ENCODE results near the gene STUM.
"Not testable (repeated sequence)": the region's sequence is repeated elsewhere in the genome, so short reads cannot be mapped to it uniquely, and the experiment has no call there.

The STUM gene

DNA sequence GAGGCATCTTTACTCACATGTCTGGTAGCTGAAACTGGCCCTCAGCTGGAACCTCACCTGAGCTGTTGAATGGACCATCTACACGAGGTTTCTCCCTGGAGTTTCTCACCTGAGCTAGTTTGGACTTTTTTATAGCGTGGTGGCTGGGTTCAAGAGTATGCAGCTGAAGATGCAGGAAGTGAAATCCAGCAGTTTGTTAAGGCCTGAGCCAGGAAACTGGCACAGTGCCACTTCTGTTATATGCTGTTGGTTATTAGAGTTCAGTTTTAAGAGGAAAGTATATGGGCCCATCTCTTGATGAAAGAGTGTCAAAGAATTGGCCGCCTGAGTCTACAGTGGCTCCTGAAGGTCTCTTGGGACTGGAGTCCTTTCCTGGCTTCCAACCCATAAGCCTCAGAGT, 35.6 kb downstream of the STUM start:
- DNase-seq: peak; percentile 63

- DNase-seq: no peak
These were observed 37.6 kb downstream of the STUM start for GRCh38 chr1:226586116-226586515.

- DNase-seq: no peak
These were observed 38.3 kb downstream of the STUM start for GRCh38 chr1:226586650-226587422.

- no peak for DNase-seq
These were observed 39.9 kb downstream of the STUM start for GRCh38 chr1:226588484-226588883.

DNA sequence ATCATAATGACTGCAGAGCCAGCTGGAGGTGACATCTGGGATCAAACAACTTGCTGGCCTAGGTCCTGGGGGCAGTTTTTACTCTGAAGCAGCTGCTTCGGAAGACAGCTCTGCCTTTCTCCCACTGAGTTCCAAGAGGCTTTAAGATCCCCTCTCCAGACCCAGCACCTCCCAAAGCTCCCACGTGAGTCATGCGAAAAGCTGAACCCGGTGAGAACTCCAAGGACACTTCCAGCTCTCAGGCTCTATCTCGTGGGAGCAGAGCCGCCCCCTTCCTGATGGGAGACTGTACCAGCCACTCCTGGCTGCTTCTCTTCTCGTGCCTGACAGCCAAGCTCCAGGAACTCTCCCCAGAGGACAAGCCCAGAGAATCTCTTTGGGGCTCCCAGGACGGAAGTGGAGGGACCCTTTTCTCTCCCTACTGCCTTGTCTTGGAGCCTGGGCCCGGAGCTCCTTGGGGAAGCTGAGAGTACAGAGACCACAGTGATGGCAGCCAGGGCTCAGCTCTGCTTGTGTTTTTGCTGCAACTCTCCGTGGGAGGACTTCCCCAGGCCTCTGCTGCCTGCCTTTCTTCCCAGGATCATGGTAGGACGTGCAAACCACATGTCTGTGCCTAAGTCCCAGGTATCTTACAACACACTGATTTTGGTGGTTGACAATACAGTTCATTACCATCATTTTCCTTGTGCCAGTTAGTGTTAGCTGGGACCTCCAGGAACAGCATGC, 40.6 kb downstream of the STUM start:
- no peak for DNase-seq

GRCh38 chr1:226590614-226591013, 42.0 kb downstream of the STUM start:
- DNase-seq: no peak

GRCh38 chr1:226593541-226593940, 45.0 kb downstream of the STUM start:
- no peak for DNase-seq

DNA sequence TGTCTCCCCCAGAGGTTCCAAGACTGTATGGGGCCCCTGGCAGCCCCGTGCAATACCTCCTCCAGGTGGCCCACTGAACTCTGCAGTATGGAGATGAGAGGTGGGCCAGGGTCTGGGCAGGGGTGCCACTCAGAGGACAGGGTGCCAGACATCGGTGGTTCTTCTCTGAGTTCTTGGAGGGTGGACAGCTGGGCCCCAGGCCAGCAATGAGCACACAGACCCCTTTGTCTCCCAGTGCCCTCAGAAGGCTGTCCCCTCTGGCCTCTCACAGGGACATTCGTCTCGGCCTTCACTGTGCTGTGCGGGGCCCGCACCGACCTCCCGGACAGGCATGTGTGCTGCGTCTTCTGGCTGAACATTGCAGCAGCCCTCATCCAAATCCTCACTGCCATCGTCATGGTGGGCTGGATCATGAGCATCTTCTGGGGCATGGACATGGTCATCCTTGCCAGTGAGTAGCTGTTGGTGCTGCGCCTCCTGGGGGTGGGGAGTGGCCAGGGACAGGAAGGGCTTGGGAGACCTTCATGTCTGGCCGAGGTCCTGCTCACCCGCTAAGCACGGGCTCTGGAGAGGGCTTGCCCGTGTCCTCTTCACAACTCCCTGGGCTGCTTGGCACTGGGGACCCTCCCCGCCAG, 48.1 kb downstream of the STUM start:
- DNase-seq: no peak

- no peak for DNase-seq
These were observed 49.3 kb downstream of the STUM start for GRCh38 chr1:226597616-226598454.

DNA sequence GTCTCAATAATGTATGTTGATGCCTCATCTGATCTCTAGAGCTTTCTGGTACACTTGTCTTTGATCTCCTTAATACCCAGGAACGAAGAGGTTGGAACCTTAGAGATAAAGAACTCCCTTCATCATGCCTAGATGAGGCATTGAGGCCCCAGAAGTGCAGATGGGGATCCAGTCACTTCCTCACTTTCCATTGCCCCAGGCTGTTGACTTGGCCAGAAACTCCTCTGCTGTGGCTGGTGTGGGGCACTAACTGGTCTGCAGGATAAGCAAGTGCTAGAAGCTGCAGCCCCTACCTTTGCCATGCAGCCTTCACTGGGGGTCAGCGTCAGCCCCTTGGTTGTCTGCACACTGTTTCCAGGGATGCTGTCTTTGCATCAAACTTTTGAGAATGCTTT, 49.9 kb downstream of the STUM start:
- no peak for DNase-seq

DNA sequence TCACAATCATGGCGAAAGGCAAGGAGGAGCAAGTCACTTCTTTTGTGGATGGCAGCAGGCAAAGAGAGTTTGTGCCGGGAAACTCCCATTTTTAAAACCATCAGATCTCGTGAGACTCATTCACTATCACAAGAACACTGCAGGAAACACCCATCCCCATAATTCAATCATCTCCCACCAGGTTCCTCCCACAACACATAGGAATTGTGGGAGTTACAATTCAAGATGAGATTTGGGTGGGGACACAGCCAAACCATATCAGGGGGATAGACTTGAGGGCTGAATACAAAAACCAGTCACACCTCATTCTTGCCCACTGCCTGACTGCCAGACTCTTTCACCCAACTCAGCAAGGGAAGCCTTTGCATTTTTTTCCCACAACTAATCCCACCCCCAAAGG, 50.4 kb downstream of the STUM start:
- not testable (repeated sequence) for DNase-seq

DNA sequence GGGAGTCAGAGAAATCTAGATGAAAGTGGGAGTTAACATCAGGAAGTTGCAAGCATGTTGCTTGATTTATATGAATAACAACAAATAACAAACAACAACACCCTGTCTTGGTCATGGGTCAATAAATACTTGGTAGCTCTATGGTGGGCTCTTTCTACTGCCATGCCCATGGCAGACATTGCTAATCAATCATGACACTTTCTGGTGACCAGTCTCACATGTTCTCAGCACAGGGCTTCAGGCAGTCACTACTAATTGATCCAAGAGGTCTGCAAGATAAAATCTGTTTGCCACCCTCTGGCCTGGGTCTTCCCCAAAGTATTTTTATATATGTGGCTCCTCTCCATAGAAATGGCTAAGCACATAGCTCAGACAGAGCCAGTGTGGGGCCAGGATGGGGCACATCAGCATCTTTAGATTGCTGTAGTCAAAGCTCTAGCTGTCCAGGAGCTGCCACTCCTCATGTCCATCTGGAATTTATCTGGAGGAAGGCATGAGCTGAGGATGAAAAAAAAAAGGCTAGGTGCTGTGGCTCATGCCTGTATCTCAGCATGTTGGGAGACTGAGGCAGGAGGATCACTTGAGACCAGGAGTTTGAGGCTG, 51.2 kb downstream of the STUM start:
- no peak for DNase-seq

- DNase-seq: no peak
These were observed 51.7 kb downstream of the STUM start for GRCh38 chr1:226600254-226600653.

DNA sequence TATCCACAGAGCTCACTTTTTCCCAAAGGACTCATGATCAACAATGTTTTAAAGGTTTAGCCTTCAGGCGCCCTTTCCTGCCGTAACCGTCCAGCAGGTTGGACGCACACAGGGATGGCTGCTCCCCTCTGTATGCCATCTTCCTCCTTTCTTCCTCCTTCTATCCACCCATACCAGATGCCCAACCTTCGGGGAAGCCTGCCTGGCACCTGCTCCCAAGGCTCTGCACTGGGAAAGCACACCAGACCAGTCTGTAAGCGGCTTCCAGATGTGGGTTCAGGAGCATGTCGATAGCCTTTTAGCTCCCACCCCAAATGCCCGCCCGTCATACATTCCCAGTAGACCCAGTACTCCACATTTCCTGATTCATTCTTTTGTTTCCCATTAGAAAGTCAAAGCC, 52.9 kb downstream of the STUM start:
- no peak for DNase-seq

DNA sequence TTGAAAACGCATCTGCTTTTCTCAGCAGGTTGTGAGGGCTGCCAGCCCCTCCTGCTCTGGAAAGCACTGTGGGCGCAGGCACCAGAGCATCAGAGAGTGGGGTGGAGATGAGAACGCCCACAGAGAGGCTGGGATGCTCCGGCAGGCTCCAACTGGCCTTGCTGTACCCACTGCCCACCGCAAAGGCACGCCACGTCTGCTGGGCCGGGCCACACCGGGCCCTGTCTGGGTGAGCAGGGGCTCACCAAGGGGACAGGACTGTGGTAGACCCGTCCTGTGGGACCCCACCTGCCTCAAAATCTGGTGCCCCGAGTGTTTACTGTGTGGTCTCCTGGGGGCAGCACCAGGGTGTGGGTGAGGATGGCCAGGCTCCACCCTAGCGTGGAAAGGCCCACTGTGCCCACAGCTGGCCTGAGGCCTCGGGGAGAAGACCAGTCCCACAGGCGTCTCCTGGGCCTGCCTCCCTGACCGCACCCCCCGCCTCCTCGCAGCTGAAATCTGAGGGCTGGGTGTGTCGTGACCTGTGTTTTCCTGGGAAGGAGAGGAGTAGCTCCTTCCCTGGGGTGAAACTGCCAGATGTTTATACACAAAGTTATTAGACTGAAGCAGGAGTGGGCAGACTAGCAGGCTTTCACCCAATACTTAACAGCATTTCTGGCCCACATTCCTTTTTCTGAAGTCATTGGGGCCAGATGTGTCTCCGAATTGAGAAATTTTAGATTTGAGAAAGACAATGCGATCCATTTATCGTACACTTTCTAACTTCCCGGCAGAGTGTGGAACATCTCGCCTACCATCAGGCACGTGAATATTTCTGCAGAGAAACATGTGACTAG, 53.8 kb downstream of the STUM start:
- no peak for DNase-seq

- DNase-seq: no peak
These were observed 54.7 kb downstream of the STUM start for GRCh38 chr1:226603022-226603857.

- no peak for DNase-seq
These were observed 55.4 kb downstream of the STUM start for GRCh38 chr1:226603858-226604559.

DNA sequence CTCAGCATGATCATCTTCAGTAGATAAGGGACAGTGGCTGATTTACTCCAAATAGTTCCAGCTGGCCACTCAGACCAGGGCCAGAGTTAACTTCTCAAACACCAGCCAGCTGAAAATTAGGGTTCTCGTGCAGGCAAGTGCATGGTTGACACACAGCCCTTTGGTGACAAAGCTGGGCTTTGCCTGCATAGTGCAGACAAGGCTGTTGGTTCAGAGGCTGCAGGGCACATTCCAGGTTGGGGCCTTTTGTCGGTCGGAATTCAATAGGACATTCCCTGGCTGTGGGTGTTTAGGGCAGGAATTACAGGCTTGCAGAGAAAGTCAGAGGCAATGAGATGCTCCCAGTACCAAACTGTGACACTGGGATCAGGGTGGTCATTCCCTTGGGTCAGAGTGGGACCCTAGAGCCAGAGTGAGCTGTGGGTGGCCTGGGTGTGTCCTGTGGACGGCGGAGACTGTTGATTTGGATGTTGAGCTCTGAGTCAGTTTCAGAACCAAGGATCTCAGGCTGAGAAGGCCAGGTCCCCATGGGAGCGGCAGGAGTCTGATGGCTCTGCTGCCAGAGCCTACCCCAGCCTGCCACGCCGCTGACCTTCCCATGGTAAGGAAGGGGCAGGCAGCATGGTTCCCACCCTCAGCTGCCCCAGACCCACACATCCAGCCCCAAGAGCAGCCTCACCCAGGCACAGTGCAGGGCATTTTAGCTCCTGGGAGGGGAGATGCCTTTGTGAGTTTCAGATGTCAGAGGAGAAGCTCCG, 56.2 kb downstream of the STUM start:
- no peak for DNase-seq

- no peak for DNase-seq
These were observed 56.9 kb downstream of the STUM start for GRCh38 chr1:226605318-226605950.
